Stimulated activated CD8-positive, alpha-beta memory T cell treated with anti-CD3 and anti-CD28 coated beads, Interleukin-2, amount 100 ng/mL, for 48 hours (primary cell): ENCODE results near the gene HSD17B11.
A peak's percentile ranks its signal among the peaks of the same experiment; 100 is the strongest.
"Not testable (repeated sequence)": the region's sequence is repeated elsewhere in the genome, so short reads cannot be mapped to it uniquely, and the experiment has no call there.

Source experiments
- DNase-seq, 2 donors: peaks; one replicate each; pipeline ENCODE4 v3.0.0-alpha.2; 2020; ENCODE audit warnings: low read depth in 2 of 2

HSD17B11 gene, protein sequence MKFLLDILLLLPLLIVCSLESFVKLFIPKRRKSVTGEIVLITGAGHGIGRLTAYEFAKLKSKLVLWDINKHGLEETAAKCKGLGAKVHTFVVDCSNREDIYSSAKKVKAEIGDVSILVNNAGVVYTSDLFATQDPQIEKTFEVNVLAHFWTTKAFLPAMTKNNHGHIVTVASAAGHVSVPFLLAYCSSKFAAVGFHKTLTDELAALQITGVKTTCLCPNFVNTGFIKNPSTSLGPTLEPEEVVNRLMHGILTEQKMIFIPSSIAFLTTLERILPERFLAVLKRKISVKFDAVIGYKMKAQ

GRCh38 chr4:87390891-87391575, at the start of gene HSD17B11:
Gene HSD17B11, minus strand, starts transcription at chr4:87391188. Its CDS starts 118 bp downstream, at chr4:87391070.
- DNase-seq, result peak; percentile 61 to 63

- DNase-seq, result no peak
These were observed 42.4 kb upstream of the HSD17B11 start for GRCh38 chr4:87433342-87433741.

- DNase-seq, result no peak
These were observed 39.0 kb upstream of the HSD17B11 start for GRCh38 chr4:87430038-87430437.

DNA sequence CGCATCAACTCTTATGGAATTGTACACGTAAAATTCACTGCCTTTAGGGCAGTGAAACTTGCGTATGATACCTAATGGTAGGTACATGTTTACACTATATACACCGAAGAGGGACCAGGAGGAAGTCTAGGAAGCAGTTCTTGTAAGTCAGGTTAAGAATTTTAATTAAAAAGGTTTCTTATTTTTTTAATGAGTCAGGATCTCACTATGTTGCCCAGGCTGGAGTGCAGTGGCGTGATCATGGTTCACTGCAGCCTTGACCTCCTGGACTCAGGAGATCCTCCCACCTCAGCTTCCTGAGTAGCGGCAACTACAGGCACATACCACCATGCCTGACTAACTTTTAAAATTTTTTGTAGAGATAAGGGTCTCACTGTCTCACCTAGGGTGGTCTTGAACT, 38.0 kb upstream of the HSD17B11 start:
- no peak for DNase-seq

DNA sequence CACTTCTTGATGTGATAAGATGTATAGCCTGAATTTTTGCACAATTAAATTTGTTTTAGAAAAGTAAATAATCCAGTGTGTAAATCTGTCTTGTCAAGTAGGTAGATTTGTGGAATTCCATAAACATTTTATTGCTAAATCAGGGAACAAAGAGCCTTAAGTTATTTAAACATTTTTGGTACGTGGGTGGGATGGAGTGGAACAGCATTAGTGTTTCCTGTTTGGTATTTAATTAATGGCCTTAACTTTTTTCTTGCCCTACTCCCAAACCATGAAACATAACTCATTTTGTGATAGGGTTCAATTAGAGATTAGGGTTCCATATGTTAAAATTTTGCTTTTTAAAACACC, 36.5 kb upstream of the HSD17B11 start:
- DNase-seq, result no peak

- no peak for DNase-seq
These were observed 36.0 kb upstream of the HSD17B11 start for GRCh38 chr4:87426865-87427517.

DNA sequence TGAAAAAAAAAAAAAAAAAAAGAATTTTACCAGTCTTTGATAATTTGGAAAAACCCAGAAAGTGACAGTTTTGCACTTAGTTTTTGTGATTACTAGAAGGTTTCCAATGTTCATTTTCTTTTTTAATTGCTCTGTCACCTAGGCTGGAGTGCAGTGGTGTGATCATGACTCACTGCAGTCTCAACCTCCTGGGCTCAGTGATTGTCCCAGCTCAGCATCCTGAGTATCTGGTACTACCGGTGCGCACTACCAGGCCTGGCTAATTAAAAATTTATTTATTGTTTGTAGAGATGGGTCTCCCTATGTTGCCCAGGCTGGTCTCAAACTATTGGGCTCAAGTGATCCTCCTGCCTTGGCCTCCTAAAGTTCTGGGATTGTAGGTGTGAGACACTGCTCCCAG, 34.7 kb upstream of the HSD17B11 start:
- DNase-seq, result no peak

DNA sequence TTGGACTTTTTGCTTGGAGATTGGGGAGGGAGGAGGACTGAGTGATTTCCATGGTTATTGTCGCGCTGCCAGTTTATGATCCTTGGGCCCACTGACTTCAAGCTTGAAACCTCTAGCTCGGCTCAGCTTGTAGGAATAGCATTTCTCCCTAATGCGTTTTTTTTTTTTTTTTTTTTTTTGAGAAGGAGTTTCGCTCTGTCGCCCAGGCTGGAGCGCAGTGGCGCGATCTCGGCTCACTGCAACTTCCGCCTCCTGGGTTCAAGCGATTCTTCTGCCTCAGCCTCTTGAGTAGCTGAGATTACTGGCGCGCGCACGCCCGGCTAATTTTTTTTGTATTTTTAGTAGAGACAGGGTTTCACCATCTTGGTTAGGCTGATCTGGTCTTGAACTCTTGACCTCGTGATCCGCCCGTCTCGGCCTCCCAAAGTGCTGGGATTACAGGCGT, 33.1 kb upstream of the HSD17B11 start:
- not testable (repeated sequence) for DNase-seq

- no peak for DNase-seq
These were observed 32.5 kb upstream of the HSD17B11 start for GRCh38 chr4:87423317-87424098.

- peak; percentile 70 to 82 for DNase-seq
These were observed 31.4 kb upstream of the HSD17B11 start, which contains the start of gene NUDT9 for GRCh38 chr4:87422104-87423052. Gene NUDT9, plus strand, starts transcription at chr4:87422573. Its CDS starts 333 bp downstream, at chr4:87422906.

DNA sequence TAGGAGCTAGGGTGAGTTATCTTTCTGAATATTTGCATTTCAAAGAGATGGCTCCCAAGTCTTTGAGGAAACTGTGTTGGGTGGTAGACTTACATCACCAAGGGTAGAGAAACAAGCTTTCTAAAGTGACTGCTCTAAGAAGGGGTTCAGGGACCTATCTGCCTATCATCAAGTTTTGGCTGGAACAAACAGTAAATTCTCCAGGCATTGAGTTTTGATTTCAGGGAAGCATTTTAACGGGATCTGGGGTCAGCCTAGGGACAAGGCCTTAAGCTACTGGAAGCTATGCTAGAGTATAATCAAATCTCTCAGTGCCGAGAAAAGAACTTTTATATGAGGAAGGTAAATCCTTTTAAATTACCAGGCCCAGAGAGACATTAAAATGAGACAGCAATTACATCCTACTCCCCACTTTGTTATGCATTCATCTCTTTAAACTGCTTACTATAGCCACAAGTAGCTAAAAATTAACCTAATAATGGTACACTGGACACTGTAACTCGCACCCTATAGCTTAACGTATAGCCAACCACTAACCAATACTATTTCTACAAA, 29.4 kb upstream of the HSD17B11 start:
- no peak for DNase-seq

- DNase-seq, result no peak
These were observed 28.7 kb upstream of the HSD17B11 start for GRCh38 chr4:87419578-87420249.

GRCh38 chr4:87418410-87418809, 27.4 kb upstream of the HSD17B11 start:
- DNase-seq, result not testable (repeated sequence)

- DNase-seq, result no peak
These were observed 26.0 kb upstream of the HSD17B11 start for GRCh38 chr4:87416965-87417364.

DNA sequence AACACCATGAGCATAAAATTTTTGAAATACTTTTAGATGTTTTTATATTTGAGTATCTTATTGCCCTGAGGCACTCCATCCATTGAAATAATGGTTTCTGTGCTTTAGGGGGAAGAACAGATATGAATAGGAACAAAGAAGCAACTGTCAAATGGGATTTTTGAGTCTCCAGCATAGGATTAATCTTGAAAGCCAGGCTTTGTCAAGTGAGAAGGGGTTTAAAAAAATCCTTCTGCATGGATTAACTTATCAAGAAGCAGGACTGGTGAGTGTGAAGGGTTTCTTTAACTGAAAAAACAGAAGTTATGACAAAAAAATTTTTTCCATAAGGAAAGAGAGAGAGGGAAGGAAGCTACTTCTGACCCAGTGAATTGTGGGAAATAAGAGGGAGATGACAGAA, 23.8 kb upstream of the HSD17B11 start:
- no peak for DNase-seq

- no peak for DNase-seq
These were observed 19.7 kb upstream of the HSD17B11 start for GRCh38 chr4:87410679-87411078.

- no peak for DNase-seq
These were observed 19.2 kb upstream of the HSD17B11 start for GRCh38 chr4:87410157-87410556.

- no peak for DNase-seq
These were observed 18.5 kb upstream of the HSD17B11 start for GRCh38 chr4:87409420-87409939.

DNA sequence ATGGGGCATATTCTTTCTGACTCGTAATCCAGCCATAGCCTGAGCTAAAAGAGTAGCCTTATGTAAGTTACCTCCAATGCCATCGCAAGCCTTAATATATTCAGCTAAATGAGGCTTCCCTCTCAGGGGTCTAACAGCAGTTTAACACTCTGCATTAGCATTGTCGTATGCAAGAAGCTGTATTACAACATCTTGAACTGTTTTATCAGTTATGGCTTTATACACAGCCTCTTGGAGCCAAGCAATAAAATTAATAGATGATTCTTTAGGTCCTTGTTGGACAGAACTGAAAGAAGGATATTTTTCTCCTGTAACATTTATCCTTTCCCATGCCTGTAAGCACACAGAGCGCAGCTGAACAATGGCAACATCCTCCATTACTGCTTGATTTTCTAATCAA, 15.9 kb upstream of the HSD17B11 start:
- not testable (repeated sequence) for DNase-seq

DNA sequence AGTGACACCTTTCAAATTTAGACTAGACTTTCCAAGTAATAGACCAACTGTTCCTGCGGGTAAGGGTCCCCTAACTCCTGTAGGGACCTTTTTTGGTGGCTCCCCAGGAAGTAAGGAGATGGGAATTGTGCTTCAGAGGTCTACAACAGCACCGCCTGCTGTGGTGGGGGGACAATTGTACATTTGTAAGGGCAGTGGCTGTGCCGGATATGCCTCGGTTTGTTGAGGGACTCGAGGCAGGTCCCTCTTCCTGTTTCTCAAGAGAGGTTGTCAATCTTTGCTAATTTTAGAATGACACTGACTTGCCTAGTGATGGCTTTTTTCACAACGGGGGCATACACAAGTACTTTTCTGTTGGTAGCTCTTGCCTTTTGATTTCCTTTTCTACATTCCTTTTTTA, 15.5 kb upstream of the HSD17B11 start:
- no peak for DNase-seq
